HCEC 1CT (cell line): ENCODE results near the gene LUZP2.

Experiments used
- DNase-seq: peaks from one replicate; pipeline ENCODE4 v3.0.0-alpha.2; 2017

The LUZP2 gene

DNA sequence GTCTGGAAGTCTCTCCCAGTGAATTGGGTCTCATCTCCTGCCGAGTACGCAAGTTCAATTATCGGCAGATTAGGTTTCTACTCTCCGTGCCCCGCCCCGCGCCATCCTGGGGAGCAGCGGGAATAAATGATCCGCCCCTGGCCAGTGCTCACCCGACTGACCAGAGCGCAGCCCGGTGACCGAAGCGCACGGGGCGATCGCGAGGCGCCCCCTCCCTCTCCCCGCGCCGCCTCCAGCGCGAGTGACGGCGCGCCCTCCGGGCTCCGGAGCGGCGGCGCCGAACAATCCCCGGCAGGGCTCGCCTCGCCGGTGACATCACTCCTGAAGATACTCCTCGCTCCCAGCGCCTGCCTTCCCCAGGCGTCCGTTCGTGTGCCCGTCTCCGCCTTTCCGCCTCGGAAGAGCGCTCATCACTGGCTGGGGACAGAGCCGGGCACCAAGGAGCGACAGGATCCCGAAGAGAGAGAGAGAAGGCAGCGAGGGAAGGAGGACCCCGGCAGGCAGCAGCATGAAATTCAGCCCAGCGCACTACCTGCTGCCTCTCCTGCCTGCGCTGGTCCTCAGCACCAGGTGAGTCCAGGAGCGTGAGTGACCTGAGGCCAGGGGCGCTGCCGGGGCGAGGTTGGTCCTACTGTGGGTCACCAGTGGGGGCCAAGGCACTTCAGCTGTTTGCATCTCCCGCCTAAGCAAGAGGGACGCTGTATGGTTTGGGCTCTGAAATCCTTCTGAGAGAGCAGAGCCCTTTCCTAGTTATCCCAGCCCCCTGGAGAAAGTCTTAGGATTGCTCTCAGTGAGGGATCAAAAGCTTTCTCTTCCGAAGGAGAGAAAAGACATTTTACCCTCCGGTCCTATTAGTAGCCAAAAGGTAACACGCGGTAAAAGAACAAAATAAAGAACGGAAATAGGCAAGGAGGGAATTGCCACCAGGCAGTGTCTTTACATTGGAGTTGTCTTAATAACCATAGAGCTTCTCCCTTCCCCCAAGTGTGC lies at the start of gene LUZP2:
Gene LUZP2, plus strand, starts transcription at position 318 of the 990 bp plus-strand sequence.
- peak; percentile 17 for DNase-seq

- no peak for DNase-seq
Observed at GRCh38 chr11:24453129-24453718, 43.6 kb upstream of the LUZP2 start.

GRCh38 chr11:24457985-24458384 lies 38.9 kb upstream of the LUZP2 start:
- no peak for DNase-seq

- DNase-seq = no peak
Observed at GRCh38 chr11:24470431-24470830, 26.4 kb upstream of the LUZP2 start.

- no peak for DNase-seq
Observed at GRCh38 chr11:24471084-24471483, 25.8 kb upstream of the LUZP2 start.

DNA sequence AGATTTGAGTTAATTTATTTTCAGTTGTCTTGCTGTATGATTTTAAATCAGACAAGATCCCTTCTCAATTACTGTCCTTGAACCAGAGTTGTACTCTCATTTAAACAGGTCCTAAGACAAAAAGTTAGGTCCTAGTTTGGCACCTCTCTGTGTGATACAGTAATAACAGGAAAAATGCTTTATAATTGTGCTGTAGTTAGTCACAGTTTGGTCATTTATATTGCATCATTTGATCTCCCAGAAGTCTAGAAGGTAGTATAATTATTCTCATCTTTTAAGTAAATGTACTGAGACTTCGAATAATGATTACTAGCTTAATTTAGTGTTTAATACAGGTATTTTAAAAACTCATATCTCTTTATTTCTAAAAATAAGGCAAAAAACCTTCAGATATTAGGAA lies 18.1 kb upstream of the LUZP2 start:
- DNase-seq = peak; percentile 24

DNA sequence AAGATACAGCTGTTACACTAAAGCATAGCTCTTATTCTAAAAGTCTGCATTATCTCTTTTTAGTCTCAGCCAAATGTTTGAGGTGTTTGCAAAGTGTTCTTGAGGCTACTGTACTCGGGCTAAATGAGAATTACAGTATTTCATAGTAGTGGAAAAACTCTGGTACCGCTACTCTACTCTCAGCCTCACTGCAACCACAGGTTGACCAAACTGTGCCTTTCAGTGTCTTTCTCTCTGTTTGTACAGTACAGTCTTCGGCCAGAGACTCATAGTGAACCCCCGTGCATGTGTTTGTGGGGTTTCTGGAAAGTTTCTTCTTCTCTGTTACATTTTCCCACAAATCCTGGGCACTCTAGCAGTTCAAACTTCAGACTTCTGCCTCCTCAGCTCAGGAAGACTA lies 7.4 kb upstream of the LUZP2 start:
- DNase-seq = no peak

GRCh38 chr11:24496386-24496735 lies 492 bp upstream of the LUZP2 start:
- no peak for DNase-seq

DNA sequence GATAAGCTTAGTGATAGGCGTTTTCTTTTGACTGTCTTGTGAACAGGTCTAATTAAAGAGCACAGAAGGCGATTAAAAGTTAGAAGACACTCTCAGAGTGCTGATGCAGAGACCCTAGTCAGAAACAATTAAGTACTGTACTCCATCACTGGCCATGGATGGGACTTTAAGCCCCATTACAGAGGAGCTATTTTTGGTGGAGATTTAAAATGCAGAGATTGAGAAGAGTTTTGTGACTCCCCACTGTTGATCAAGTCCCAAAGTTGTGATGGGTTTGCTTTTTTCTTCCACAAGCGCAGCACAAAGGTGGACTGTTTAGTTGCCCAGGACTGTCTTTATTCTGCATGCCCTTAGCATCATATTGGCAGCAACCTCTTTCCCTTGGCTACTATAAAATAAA lies 978 bp downstream of the LUZP2 start:
- DNase-seq = no peak

DNA sequence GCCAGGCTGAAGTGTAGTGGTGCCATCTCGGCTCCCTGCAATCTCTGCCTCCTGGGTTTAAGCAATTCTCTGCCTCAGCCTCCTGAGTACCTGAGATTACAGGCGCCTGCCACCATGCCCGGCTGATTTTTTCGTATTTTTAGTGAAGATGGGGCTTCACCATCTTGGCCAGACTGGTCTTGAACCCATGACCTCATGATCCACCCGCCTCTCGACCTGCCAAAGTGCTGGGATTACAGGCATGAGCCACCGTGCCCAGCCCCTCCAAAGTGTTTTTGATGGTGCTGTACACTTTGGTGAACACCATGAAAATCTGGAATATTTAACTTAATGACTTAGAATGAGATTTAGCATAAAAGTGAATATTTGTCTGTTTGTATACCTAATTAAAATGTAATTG lies 5.6 kb downstream of the LUZP2 start:
- no peak for DNase-seq

DNA sequence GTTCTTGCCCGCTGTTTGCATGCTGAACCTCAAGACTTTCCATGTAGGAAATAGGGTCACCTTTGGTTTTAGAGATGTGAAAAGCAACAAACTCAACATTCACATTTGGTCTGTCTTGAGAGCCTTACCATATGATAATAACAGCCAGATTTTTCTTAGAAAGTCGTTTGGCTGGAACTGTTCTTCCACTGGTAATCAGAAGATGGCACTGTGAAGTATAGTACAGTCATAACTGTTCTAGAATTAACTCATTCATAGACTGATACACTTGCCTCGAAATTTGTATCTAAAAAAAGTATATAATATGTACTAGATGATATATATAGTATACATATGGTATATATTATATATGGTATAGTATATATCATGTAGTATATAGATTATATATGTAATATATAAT lies 12.3 kb downstream of the LUZP2 start:
- DNase-seq = no peak

GRCh38 chr11:24511511-24511910 lies 14.7 kb downstream of the LUZP2 start:
- peak; percentile 60 for DNase-seq

- DNase-seq = no peak
Observed at GRCh38 chr11:24513479-24514218, 16.8 kb downstream of the LUZP2 start.

GRCh38 chr11:24514219-24514594 lies 17.4 kb downstream of the LUZP2 start:
- DNase-seq = no peak

DNA sequence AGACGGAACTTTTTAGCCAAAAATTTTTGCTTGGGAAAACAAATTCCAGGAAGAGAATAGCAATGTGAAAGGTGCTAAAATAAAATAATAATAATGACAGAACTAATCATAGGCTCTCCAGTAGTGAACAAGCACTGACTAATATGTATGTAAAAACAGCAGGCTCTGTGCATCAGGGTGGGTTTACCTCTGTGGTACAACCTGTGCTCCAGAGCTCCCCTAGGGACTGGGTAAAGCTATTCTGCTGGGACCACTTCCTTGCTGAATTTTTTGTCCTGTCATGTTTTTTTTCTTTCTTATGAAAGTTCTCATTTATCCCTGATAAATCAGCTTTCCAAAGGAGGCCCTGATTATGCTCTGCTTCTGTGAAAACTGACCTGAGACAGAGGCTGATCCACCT lies 18.8 kb downstream of the LUZP2 start:
- no peak for DNase-seq

DNA sequence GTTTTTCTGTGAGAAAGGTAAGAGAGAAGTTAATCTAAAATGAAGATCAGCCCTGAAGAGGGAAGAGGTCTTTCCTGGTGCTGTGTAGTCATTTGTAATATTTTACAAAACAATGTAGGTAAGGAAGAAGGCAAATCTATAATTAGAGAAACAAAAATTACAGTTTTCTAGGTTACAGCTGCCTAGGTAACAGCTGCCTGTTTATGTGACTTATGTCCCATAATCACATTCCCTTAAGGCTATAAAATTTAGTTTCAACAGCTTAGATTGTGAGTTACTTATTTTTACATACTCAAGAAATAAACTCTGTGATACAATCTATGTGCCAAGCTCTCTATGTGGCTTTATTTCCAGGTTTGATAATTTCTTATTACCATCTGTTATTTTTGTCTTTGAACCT lies 19.8 kb downstream of the LUZP2 start:
- DNase-seq = no peak

DNA sequence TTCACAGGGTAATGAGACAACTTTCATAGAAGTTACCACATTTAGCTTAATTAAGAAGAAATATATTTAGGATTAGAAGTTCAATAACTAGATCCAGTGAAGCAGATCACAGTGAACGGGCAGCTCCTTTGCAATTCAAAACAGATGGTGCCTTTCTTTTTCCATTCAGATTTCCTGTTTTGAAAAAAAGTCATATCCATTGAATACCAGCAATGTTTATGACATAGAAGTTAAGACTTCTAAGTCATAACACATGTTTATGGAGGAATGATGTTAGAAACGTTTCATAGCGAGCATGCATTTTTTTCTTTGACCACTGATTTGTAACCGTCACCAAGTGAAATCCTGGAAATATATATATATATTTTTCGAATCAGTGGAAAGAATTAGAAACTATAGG lies 24.7 kb downstream of the LUZP2 start:
- DNase-seq = no peak

DNA sequence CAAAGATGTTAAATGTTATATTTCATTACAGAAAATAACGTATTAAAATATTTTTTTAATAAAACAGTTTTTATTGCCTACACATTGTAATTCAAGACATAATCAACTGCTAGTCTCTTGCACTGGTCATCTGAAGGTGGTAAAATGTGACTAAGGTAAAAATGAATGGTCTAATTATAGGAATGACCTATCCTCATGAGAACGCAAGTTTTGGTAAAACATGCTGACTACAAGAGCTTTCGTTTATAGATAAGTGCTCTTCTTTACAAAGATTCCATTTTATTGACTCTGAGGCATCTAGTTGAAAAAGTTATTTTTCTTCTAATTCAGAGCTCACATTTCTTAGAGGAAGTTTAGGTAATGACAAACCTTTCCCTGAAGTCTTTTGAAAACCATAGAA lies 27.3 kb downstream of the LUZP2 start:
- DNase-seq = no peak

GRCh38 chr11:24531528-24531927 lies 34.7 kb downstream of the LUZP2 start:
- DNase-seq = no peak

GRCh38 chr11:24543771-24544170 lies 46.9 kb downstream of the LUZP2 start:
- peak; percentile 11 for DNase-seq

- no peak for DNase-seq
Observed at GRCh38 chr11:24556693-24557092, 59.8 kb downstream of the LUZP2 start.

- no peak for DNase-seq
Observed at GRCh38 chr11:24559315-24559714, 62.5 kb downstream of the LUZP2 start.

DNA sequence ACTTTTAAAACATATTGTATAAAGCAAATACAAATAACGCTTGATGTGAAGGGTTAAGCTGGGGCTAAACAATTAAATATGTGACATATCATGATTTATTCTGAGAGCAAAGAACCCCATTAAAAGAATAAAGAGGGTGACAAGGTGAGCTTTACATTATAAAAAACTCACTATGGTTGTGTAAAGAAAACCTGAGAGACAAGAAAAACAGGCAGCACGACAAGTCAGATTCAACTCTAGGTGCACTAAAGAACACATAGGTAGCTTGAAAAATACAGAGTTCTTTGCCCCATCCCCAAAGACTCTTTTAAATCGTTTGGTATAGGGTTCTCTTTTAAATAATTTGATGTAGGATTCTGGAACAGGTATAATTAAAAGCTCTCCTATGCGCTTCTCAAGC lies 63.5 kb downstream of the LUZP2 start:
- DNase-seq = no peak

DNA sequence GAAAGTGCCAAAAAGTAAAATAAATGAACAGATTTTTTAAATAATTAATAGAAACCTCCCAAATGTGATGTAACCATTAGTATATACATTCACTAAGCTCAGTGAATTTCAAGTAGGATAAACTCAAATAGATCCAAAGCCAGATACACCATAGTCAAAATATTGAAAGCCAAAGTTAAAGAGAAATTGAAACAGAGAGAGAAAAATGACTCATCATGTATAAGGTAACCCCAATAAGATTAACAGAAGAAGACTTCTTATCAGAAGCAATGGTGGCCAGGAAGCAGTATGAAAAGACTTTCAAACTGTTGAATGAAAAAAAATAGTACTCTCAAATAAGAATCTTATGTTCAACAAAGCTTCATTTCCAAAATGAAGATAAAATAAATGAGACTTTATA lies 70.5 kb downstream of the LUZP2 start:
- DNase-seq = no peak
